ENCODE data around the gene SSX4B. TPM values are rescaled to one million over a fixed set of nuclear protein-coding genes. Genes with fewer than 3 reads are reported as not detected.
"Not testable (repeated sequence)": the region's sequence is repeated elsewhere in the genome, so short reads cannot be mapped to it uniquely, and the experiment has no call there.

The SSX4B gene
- total RNA-seq, 1 experiment from 2014 or later = not detected

GRCh38 chrX:48429606-48430005 lies 17.8 kb upstream of the SSX4B start:
- intact Hi-C loops (cut with micrococcal nuclease); ATAC-seq; POLR2A ChIA-PET (ENCODE audit: unreplicated experiment): not testable (repeated sequence)

GRCh38 chrX:48427027-48427716 lies 15.4 kb upstream of the SSX4B start:
- H4K20me1 ChIP-seq (ENCODE audit: low read length); H3F3A ChIP-seq (ENCODE audit: low read length, unreplicated experiment); H3K9me3 ChIP-seq (ENCODE audit: low read length); H3K79me2 ChIP-seq (ENCODE audit: low read length); H2AFZ ChIP-seq (ENCODE audit: low read length); H3K4me1 ChIP-seq (ENCODE audit: insufficient read depth, low read length); DNase-seq; H3K9me2 ChIP-seq (replicated peaks; ENCODE audit: low read length); H3K4me3 ChIP-seq (ENCODE audit: low read length); BruUV-seq (replicated peaks); H3K27me3 ChIP-seq (ENCODE audit: low read length); H3K4me2 ChIP-seq (ENCODE audit: low read length); POLR2A ChIA-PET (ENCODE audit: unreplicated experiment); H3K27ac ChIP-seq (ENCODE audit: low read length); intact Hi-C loops (cut with micrococcal nuclease); CTCF ChIA-PET; H3K36me3 ChIP-seq (ENCODE audit: low read depth, low read length); H3K9ac ChIP-seq (ENCODE audit: low read length): not testable (repeated sequence)
- ATAC-seq = peak; percentile 46

More at GRCh38 chrX:48429606-48430005, 17.8 kb upstream of the SSX4B start:
- H4K20me1 ChIP-seq (ENCODE audit: low read length); H3K9me3 ChIP-seq (ENCODE audit: low read length); H3K9me2 ChIP-seq (replicated peaks; ENCODE audit: low read length); H3K4me1 ChIP-seq (ENCODE audit: insufficient read depth, low read length); H3K4me2 ChIP-seq (ENCODE audit: low read length); H3K79me2 ChIP-seq (ENCODE audit: low read length); CTCF ChIA-PET; H3K27ac ChIP-seq (ENCODE audit: low read length); H3K4me3 ChIP-seq (ENCODE audit: low read length); H2AFZ ChIP-seq (ENCODE audit: low read length); H3K27me3 ChIP-seq (ENCODE audit: low read length); DNase-seq; H3F3A ChIP-seq (ENCODE audit: low read length, unreplicated experiment); BruUV-seq (replicated peaks); H3K36me3 ChIP-seq (ENCODE audit: low read depth, low read length); H3K9ac ChIP-seq (ENCODE audit: low read length): not testable (repeated sequence)

- H3K27me3 ChIP-seq (ENCODE audit: low read length); H3F3A ChIP-seq (ENCODE audit: low read length, unreplicated experiment); H4K20me1 ChIP-seq (ENCODE audit: low read length); H3K4me3 ChIP-seq (ENCODE audit: low read length); H3K9ac ChIP-seq (ENCODE audit: low read length); CTCF ChIA-PET; H2AFZ ChIP-seq (ENCODE audit: low read length); H3K4me2 ChIP-seq (ENCODE audit: low read length); H3K36me3 ChIP-seq (ENCODE audit: low read depth, low read length); H3K9me2 ChIP-seq (replicated peaks; ENCODE audit: low read length); H3K4me1 ChIP-seq (ENCODE audit: insufficient read depth, low read length); H3K9me3 ChIP-seq (ENCODE audit: low read length); intact Hi-C loops (cut with micrococcal nuclease); POLR2A ChIA-PET (ENCODE audit: unreplicated experiment); BruUV-seq (replicated peaks); H3K27ac ChIP-seq (ENCODE audit: low read length); H3K79me2 ChIP-seq (ENCODE audit: low read length); DNase-seq; ATAC-seq: not testable (repeated sequence)
Observed at GRCh38 chrX:48397825-48398224, 13.9 kb downstream of the SSX4B start.

GRCh38 chrX:48396931-48397330 lies 14.8 kb downstream of the SSX4B start:
- ATAC-seq; H3F3A ChIP-seq (ENCODE audit: low read length, unreplicated experiment); H3K4me2 ChIP-seq (ENCODE audit: low read length); H4K20me1 ChIP-seq (ENCODE audit: low read length); CTCF ChIA-PET; DNase-seq; H3K4me1 ChIP-seq (ENCODE audit: insufficient read depth, low read length); H3K9me3 ChIP-seq (ENCODE audit: low read length); POLR2A ChIA-PET (ENCODE audit: unreplicated experiment); H3K9me2 ChIP-seq (replicated peaks; ENCODE audit: low read length); H3K79me2 ChIP-seq (ENCODE audit: low read length); H3K27me3 ChIP-seq (ENCODE audit: low read length); intact Hi-C loops (cut with micrococcal nuclease); H3K27ac ChIP-seq (ENCODE audit: low read length); H2AFZ ChIP-seq (ENCODE audit: low read length); H3K4me3 ChIP-seq (ENCODE audit: low read length); BruUV-seq (replicated peaks); H3K9ac ChIP-seq (ENCODE audit: low read length); H3K36me3 ChIP-seq (ENCODE audit: low read depth, low read length): not testable (repeated sequence)

GRCh38 chrX:48383239-48383638 lies 28.5 kb downstream of the SSX4B start, which contains the start of gene SSX4:
TSS of gene SSX4 (plus strand) at chrX:48383539. CDS start at chrX:48384054, 515 bp downstream.
- not testable (repeated sequence) for BruUV-seq (replicated peaks)

GRCh38 chrX:48370408-48370807 lies 41.4 kb downstream of the SSX4B start:
- H3K9ac ChIP-seq (ENCODE audit: low read length); H2AFZ ChIP-seq (ENCODE audit: low read length); ATAC-seq; H4K20me1 ChIP-seq (ENCODE audit: low read length); intact Hi-C loops (cut with micrococcal nuclease); POLR2A ChIA-PET (ENCODE audit: unreplicated experiment); H3K27me3 ChIP-seq (ENCODE audit: low read length); H3K4me3 ChIP-seq (ENCODE audit: low read length); H3K79me2 ChIP-seq (ENCODE audit: low read length); H3F3A ChIP-seq (ENCODE audit: low read length, unreplicated experiment); BruUV-seq (replicated peaks); DNase-seq; H3K9me2 ChIP-seq (replicated peaks; ENCODE audit: low read length); H3K36me3 ChIP-seq (ENCODE audit: low read depth, low read length); H3K27ac ChIP-seq (ENCODE audit: low read length); H3K4me2 ChIP-seq (ENCODE audit: low read length); H3K9me3 ChIP-seq (ENCODE audit: low read length); H3K4me1 ChIP-seq (ENCODE audit: insufficient read depth, low read length); CTCF ChIA-PET: not testable (repeated sequence)

More at GRCh38 chrX:48383239-48383638, 28.5 kb downstream of the SSX4B start, which contains the start of gene SSX4:
- ATAC-seq; H3K4me2 ChIP-seq (ENCODE audit: low read length); H3F3A ChIP-seq (ENCODE audit: low read length, unreplicated experiment); H3K27me3 ChIP-seq (ENCODE audit: low read length); H3K9me3 ChIP-seq (ENCODE audit: low read length); H4K20me1 ChIP-seq (ENCODE audit: low read length); H3K4me3 ChIP-seq (ENCODE audit: low read length); H3K36me3 ChIP-seq (ENCODE audit: low read depth, low read length); DNase-seq; H3K27ac ChIP-seq (ENCODE audit: low read length); H3K4me1 ChIP-seq (ENCODE audit: insufficient read depth, low read length); POLR2A ChIA-PET (ENCODE audit: unreplicated experiment); CTCF ChIA-PET; H3K9me2 ChIP-seq (replicated peaks; ENCODE audit: low read length); intact Hi-C loops (cut with micrococcal nuclease); H3K79me2 ChIP-seq (ENCODE audit: low read length); H2AFZ ChIP-seq (ENCODE audit: low read length); H3K9ac ChIP-seq (ENCODE audit: low read length): not testable (repeated sequence)
